GM18870 (cell line): ENCODE results near the gene OR6Y1.

Source experiments
- ATAC-seq: cut with Tn5 transposase; IDR thresholded peaks from one replicate; pipeline ENCODE4 v1.9.1; 2021; ENCODE audit warnings: moderate library complexity; ENCODE audit not compliant: unreplicated experiment

OR6Y1 gene

DNA sequence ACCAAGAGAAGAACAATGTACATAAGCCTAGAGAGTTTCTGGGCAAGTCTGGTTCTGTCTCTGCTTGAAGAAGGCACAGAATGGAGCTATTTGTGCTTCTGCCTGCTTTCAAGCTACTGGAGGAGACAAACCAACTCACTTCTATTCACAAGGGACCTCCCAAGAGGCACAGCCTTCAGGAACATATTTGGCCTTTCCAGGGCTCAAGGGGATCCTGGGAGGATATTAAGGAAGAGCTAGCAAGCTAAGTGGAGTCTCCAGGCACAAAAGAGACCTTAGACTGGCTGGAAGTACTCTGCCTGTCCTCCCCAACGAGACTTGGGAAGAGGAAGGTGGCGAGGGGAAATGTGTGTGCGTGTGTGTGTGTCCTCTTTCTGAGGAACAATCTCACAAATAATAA, at the start of gene OR6Y1:
Gene OR6Y1 (minus strand): TSS at position 54 of the 400 bp plus-strand sequence. CDS start 6,300 bp downstream, outside the sequence.
- no peak for ATAC-seq

DNA sequence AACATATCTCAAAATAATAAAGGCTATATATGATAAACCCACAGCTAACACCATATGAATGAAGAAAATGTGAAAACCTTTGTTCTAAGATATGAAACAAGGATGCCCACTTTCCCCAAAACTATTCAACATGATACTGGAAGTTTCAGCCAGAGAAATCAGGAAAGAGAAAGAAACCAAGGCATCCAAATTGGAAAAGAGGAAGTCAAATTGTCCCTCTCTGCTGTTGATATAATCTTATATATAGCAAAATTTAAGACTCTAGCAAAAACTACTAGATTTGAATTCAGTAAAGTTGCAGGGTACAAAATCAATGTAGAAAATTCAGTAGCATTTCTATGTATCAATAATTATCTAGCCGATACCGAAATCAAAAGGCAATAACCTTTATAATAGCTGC, 46.5 kb upstream of the OR6Y1 start:
- no peak for ATAC-seq

DNA sequence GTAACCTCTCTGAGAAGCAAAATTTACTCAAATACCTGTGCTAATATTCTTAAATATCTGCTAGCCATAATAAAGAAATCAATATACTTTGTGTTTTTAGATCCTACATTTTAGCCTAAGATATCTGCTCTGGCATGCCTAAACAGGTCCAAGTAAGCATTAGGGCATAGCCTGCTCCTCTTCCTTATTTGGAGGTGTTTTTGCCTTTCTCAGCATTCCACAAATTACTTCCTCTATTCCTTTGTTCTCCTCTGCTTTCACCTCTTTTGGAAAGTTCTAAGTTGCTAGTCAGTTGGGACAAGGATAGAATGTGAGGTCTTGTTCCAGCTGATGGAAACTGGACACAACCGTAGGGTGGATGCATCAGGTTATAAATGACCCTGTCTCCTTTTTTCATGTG, 32.7 kb upstream of the OR6Y1 start:
- no peak for ATAC-seq

DNA sequence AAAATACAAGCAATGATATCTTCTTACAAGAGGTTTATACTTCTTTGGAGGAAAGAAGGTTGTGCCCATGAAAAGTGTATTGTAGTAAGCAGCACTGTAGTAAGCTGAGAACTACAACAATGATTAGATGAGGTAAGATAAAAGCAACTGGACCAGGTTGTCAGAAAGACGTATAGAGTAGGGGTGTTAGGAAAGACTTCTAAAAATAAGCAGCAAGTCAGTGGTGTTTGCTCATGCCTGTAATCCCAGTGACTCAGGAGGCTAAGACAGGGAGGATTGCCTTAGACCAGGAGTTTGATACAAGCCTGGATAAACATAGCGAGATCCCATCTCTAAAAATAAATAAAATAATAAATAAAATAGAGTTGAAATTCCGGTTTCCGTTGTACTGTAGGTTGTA, 29.8 kb upstream of the OR6Y1 start:
- no peak for ATAC-seq

GRCh38 chr1:158579733-158580132, 25.5 kb upstream of the OR6Y1 start, which contains the start of gene OR10X1:
OR10X1 (minus strand) TSS chr1:158579899; CDS start chr1:158579899, 0 bp downstream.
- no peak for ATAC-seq

DNA sequence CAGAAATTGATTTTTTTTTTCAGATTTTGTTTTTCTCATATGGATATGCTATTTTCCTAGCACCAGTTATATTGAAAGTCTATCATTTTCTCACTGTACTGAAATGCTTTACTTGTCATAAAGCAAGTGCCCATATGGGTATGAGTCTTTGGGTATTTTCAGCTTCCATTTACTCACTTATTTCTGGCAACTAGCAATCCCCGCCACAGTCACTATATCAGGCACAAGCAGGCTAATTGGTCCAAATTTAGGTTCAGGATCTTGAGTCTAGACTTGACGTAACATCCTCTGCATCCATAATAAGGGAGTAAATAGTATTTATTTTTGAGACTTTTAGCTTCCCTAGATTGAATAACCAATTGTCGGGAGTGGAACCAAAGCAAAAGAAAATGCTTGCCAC, 23.4 kb upstream of the OR6Y1 start:
- ATAC-seq, result no peak

DNA sequence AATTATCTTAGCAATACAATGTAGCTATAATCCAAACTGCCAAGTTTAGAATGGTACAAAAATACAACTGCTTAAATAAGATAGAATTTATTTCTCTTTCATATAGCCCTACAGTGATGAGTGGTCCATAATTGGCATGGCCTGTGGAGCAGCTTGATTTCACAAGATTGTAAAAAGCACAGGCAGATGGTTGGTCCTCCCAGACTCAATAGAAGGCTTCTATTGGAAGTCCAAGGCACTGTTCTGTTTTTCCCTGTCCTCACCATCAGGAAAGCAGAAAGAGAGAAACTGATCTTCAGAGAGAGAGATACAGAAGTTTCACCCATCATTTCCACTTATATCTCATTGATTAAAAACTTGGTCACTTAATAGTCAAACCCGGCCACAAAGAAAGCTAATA, 18.0 kb upstream of the OR6Y1 start:
- ATAC-seq, result no peak

- ATAC-seq, result no peak
These were observed 16.3 kb upstream of the OR6Y1 start, which contains the start of gene OR6P1 for GRCh38 chr1:158570480-158570879. OR6P1 (minus strand) TSS chr1:158570580; CDS start chr1:158563604, 6,976 bp downstream.

- ATAC-seq, result no peak
These were observed 10.4 kb upstream of the OR6Y1 start for GRCh38 chr1:158564608-158565007.

DNA sequence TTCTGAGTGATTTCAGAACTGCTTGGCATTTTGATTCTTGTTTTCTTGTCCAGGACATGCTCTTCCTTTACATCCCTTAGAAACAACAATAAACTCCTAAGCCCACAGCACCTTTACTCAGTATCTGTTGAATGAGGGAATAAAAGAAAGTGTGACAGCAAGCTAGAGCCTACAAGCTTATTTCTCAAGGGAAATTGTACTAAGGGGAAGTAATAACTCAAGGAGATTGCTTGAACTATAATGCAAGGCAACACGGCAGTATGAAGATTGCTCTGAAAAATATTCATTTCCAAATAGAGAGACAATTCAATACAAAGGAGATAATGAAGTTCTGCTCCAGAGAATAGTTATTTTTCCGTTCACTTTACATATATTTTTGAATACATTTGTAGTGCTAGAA, 9.6 kb upstream of the OR6Y1 start:
- ATAC-seq, result no peak

- ATAC-seq, result no peak
These were observed 5.5 kb upstream of the OR6Y1 start for GRCh38 chr1:158559696-158560095.

- no peak for ATAC-seq
These were observed 1.9 kb downstream of the OR6Y1 start for GRCh38 chr1:158552296-158552695.

- no peak for ATAC-seq
These were observed 6.7 kb downstream of the OR6Y1 start for GRCh38 chr1:158547533-158547932.

DNA sequence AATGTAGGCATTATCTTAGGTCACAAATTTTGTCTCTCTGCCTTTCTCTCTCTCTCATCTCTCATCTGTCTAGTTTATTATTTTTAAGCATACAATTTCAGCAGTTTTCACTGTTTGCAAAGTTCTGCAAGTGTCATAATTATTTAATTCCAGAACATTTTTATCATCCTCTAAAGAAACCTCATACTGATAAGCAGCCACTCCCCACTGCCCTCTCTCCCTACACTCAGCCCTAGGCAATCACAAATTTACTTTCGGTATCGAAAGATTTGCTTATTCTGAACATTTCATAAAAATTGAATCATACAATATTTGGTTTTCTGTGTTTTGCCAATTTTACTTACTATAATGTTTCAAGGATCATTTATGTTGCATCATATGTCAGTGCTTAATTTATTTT, 16.6 kb downstream of the OR6Y1 start:
- ATAC-seq, result no peak

DNA sequence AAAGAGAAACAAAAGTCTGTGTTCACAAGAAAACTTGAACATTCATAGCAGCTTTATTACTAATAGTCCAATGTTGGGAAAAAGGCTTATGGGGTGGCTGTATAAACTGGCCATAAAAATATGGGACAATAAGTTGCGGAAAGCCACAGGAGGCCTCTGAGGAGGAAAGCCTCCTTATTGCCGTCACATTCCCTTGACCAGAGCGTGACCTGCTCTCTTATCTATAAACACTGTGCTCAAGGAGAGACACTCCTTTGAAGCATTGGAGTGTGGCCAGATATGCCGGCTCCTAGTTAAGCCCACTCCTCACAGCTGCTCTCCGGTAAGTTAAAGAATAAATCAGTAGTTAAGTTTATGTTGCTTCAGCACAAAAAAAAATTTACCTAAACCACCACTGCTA, 19.7 kb downstream of the OR6Y1 start:
- ATAC-seq, result no peak

DNA sequence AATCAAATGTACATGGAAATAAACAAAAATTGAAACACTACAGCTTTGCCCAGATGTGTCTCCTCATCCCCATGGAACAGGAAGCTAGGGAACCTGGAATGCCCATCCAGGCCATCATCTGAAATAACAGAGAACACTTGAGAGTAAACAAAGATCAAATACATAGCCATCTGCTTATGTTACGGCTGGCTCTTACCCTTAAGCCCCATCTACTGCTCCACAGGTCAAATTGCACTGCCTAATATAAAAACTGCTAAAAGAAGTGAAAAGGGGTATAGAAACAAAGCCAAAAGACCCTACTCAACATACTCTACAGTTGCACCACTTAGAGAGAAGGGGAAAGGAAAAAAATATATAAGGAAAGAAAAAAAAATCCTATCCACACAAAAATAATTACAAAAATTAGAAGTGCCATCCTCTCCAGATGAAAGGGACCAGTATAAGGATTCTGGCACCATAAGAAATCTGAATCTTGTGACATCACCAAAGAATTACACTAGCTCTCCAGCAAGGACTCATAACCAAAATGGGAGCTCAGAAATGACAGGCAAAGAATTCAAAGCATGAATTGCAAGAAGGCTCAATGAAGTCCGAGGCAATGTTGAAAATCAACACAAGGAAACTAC, 26.9 kb downstream of the OR6Y1 start:
- no peak for ATAC-seq

DNA sequence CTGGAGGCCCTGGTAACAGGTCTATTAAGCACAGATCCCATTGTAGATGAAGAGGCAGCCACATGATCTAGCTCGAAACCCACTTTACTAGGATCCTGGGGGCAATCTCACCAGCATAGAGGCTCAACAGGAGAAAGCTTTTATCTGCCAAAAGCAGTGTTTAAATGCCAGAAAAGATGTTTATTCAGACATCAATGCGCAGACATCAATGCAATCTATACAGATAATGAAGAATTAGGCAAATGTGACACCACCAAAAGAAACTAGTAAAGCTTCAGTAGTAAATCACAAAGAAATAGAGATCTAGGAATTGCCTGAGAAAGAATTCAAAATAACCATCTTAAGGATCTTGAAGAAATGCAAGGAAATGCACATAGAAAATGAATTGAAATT, 32.5 kb downstream of the OR6Y1 start:
- ATAC-seq, result no peak

- ATAC-seq, result no peak
These were observed 33.1 kb downstream of the OR6Y1 start for GRCh38 chr1:158520955-158521665.

DNA sequence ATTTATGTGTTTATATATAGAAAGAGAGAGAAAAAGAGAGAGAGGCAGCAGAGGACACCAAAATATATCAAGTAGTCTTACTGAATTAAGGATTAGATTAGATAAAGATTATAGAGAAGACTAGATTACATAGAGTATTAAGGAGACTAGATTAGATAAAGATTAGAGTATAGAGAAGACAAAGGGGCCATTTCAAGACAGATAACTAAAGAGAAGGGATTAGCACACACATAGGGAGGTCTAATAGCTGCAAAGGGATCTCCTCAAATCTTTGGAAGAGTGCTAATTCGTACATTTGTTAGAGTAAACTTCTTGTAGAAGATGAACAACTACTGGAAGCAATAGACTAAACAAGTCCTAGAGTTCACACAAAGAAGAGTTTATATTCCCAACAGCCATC, 34.2 kb downstream of the OR6Y1 start:
- no peak for ATAC-seq

DNA sequence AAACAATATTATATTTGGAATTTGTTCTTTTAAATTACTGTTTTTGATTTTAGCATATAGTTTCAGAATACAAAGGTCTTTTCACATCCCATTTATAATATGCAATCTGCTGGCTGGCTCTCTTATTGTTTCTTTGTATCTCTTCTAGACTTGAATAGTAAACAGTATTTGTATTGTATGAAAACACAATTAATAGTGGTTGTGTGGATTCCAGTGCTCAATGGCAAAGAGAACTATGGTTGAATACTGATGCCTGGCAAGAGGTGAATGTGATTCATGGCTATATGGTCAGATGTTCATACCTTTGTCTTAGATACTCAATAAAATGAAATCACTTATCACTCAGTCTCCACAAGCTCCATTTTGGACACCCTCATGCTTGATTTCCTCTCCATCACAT, 37.2 kb downstream of the OR6Y1 start:
- no peak for ATAC-seq

GRCh38 chr1:158509471-158510156, 44.6 kb downstream of the OR6Y1 start:
- ATAC-seq, result no peak

DNA sequence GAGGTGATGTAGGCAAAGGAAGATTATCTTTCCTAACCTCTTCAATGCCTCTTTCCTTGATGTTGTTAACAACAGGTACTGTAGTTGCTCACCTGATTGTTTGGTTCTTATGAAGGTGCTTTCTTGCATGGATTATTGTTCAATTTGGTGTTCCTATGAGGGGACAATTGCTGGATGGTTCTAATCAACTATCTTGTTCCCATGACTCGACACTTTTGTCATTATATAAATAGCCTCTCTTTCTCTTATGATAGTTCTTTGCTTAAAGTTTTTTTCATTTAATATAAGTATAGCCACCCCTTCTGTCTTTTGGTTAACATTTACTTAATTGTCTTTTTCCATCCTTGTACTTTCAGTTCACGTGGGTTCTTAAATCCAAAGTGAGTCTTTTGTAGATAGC, 46.7 kb downstream of the OR6Y1 start:
- no peak for ATAC-seq
